GM12878 (cell line): ENCODE data around the gene GABRB1. TPM values are rescaled to one million over a fixed set of nuclear protein-coding genes. Genes with fewer than 3 reads are reported as not detected.

Experiments
- ATAC-seq: fragments of 200-7000 bp; cut with Tn5 transposase; 3 replicates; pipeline ENCODE4 v1.9.1; 2020; ENCODE audit warnings: mild to moderate bottlenecking, moderate library complexity
- BruUV-seq: library from RNA; stranded (reverse); fragments of 400-500 nt; replicated peaks from 2 replicates; lab custom pipeline; 2021; lab: Mats Ljungman, UMichigan
- CTCF ChIA-PET: fragments of 300-600 bp; sonication (Branson Sonifier 250); formaldehyde crosslinking; extraction: SDS; loops from one replicate; lab custom pipeline; 2021; ENCODE audit warnings: inconsistent platforms; lab: Yijun Ruan, JAX
- POLR2A ChIA-PET: fragments of 350-600 bp; formaldehyde crosslinking; extraction: SDS; loops from one replicate; lab custom pipeline; 2021; ENCODE audit warnings: inconsistent platforms; lab: Charles Lee
- RAD21 ChIA-PET: fragments of 300-600 bp; sonication (Branson Sonifier 250); formaldehyde crosslinking; loops from one replicate; lab custom pipeline; 2023; ENCODE audit warnings: antibody characterized with exemption; ENCODE audit not compliant: unreplicated experiment; lab: Charles Lee
- SMC1A ChIA-PET: fragments of 300-600 bp; sonication (Branson Sonifier 250); formaldehyde crosslinking; loops from one replicate; lab custom pipeline; 2023; ENCODE audit not compliant: unreplicated experiment, uncharacterized antibody; lab: Charles Lee
- DNase-seq: peaks from one replicate; pipeline ENCODE4 v3.0.0-alpha.2; 2011; ENCODE audit warnings: low read depth, low spot score
- FAIRE-seq: peaks from 3 replicates; lab custom pipeline; 2011; peaks lifted over from hg19 to GRCh38; lab: Jason Lieb, UNC
- H2AFZ ChIP-seq: 2 replicates; pipeline ENCODE4 v1.6.0; 2011; ENCODE audit warnings: low read depth, low read length, control low read depth; ENCODE audit not compliant: control insufficient read depth
- H3K27ac ChIP-seq: 2 replicates; pipeline ENCODE4 v1.5.1; 2011; ENCODE audit warnings: control low read depth; ENCODE audit not compliant: control insufficient read depth, insufficient read depth
- H3K27me3 ChIP-seq, 2 experiments: replicated peaks in 1 of 2; 2 replicates each; pipeline versions ENCODE4 v1.6.0 to v1.6.1; 2011; ENCODE audit warnings: low read length in 1 of 2; ENCODE audit not compliant: control insufficient read depth in 2 of 2, insufficient read depth in 2 of 2
- H3K36me3 ChIP-seq, 2 experiments: 2 replicates each; pipeline ENCODE4 v1.5.1; 2011; ENCODE audit warnings: low read length in 1 of 2; ENCODE audit not compliant: control insufficient read depth in 2 of 2, insufficient read depth in 2 of 2
- H3K4me1 ChIP-seq: 2 replicates; pipeline ENCODE4 v1.6.1; 2011; ENCODE audit warnings: mild to moderate bottlenecking, low read length, moderate library complexity, mixed read lengths; ENCODE audit not compliant: control insufficient read depth, insufficient read depth
- H3K4me2 ChIP-seq: 2 replicates; pipeline ENCODE4 v1.6.0; 2011; ENCODE audit warnings: control low read depth; ENCODE audit not compliant: control insufficient read depth, insufficient read depth
- H3K4me3 ChIP-seq: fragments of 200-600 bp; sonication (generic); 2 replicates; pipeline ENCODE4 v1.5.1; 2016
- H3K79me2 ChIP-seq: 2 replicates; pipeline ENCODE4 v1.6.0; 2011; ENCODE audit warnings: low read length; ENCODE audit not compliant: control insufficient read depth, insufficient read depth
- H3K9ac ChIP-seq: 2 replicates; pipeline ENCODE4 v1.8.0; 2011; ENCODE audit warnings: low read length, control low read depth, mixed read lengths; ENCODE audit not compliant: control insufficient read depth, insufficient read depth
- H3K9me3 ChIP-seq: replicated peaks from 3 replicates; pipeline ENCODE4 v1.5.1; 2011; ENCODE audit warnings: mild to moderate bottlenecking, low read length; ENCODE audit not compliant: control insufficient read depth, insufficient read depth
- H4K20me1 ChIP-seq: 2 replicates; pipeline ENCODE4 v1.6.0; 2011; ENCODE audit not compliant: control insufficient read depth, insufficient read depth
- BACH1 ChIP-seq: fragments of 450-650 bp; IDR thresholded peaks from 2 replicates; pipeline ENCODE4 v1.6.1; 2017; ENCODE audit warnings: mild to moderate bottlenecking, borderline replicate concordance
- BHLHE40 ChIP-seq, 2 experiments: fragments of 450-650 bp in 1 of 2; IDR thresholded peaks; 2 replicates each; pipeline ENCODE4 v1.6.1; 2011 to 2017; ENCODE audit warnings: low read depth in 2 of 2, borderline replicate concordance in 1 of 2, improper control_type of control experiment in 1 of 2, low read length in 1 of 2, mild to moderate bottlenecking in 1 of 2
- ETV6 ChIP-seq, 2 experiments: fragments of 450-650 bp in 1 of 2; IDR thresholded peaks in 1 of 2; conservative IDR thresholded peaks in 1 of 2; 2 replicates each; pipeline ENCODE4 v1.6.1; 2014; ENCODE audit warnings: antibody characterized with exemption in 1 of 2, borderline replicate concordance in 1 of 2, low read depth in 1 of 2, mild to moderate bottlenecking in 1 of 2, moderate library complexity in 1 of 2
- EZH2 ChIP-seq: IDR thresholded peaks from 2 replicates; pipeline ENCODE4 v1.6.1; 2012; ENCODE audit warnings: low read depth, mild to moderate bottlenecking, control low read depth, inconsistent platforms, low read length, borderline replicate concordance; ENCODE audit not compliant: control insufficient read depth
- FOS ChIP-seq: IDR thresholded peaks from 3 replicates; pipeline ENCODE4 v1.6.1; 2011; ENCODE audit warnings: borderline replicate concordance; ENCODE audit not compliant: insufficient read length; ENCODE audit errors: extremely low read depth
- IKZF1 ChIP-seq: fragments of 450-650 bp; conservative IDR thresholded peaks from 2 replicates; pipeline ENCODE4 v1.6.1; 2017; ENCODE audit warnings: antibody characterized with exemption, mild to moderate bottlenecking
- IRF4 ChIP-seq: IDR thresholded peaks from 2 replicates; pipeline ENCODE4 v1.6.1; 2011; ENCODE audit warnings: low read depth, low read length
- JUND ChIP-seq: IDR thresholded peaks from 2 replicates; pipeline ENCODE4 v1.6.1; 2012; ENCODE audit warnings: low read depth, mild to moderate bottlenecking, low read length, improper control_type of control experiment, moderate library complexity
- KDM1A ChIP-seq: fragments of 200-600 bp; sonication (generic); IDR thresholded peaks from 2 replicates; pipeline ENCODE4 v1.6.1; 2016; ENCODE audit warnings: borderline replicate concordance
- MEF2A ChIP-seq: IDR thresholded peaks from 2 replicates; pipeline ENCODE4 v1.6.1; 2011; ENCODE audit warnings: low read depth, mild to moderate bottlenecking, low read length, moderate library complexity; ENCODE audit not compliant: insufficient read depth
- NBN ChIP-seq: fragments of 450-650 bp; IDR thresholded peaks from 2 replicates; pipeline ENCODE4 v1.6.1; 2016
- PML ChIP-seq: IDR thresholded peaks from 2 replicates; pipeline ENCODE4 v1.6.1; 2012; ENCODE audit warnings: low read length, inconsistent platforms
- WGBS: methylation state at CpG from one replicate; pipeline ENCODE4 v1.1.6; 2016; ENCODE audit warnings: low lambda C conversion rate; ENCODE audit not compliant: insufficient replicate concordance, insufficient coverage; ENCODE audit errors: missing lambda C conversion rate; 5-methylcytosine and 5-hydroxymethylcytosine counted together
- in situ Hi-C: fragments of 300-500 bp; cut with MboI; formaldehyde crosslinking; loops from 9 replicates; pipeline ENCODE4 v1.14.3; 2018; ENCODE audit warnings: mixed read lengths
- intact Hi-C: fragments of 100-400 bp; cut with micrococcal nuclease; formaldehyde crosslinking; loops from one replicate; pipeline ENCODE4 v1.14.2; 2022; ENCODE audit not compliant: unreplicated experiment
- polyA plus RNA-seq, 11 experiments: library from polyadenylated mRNA; depleted of rRNA in 4 of 11; unstranded in 6 of 11; stranded (reverse) in 5 of 11; fragments of >200 nt; fragmentation: Nextera tagmentation in 4 of 11; fragmentation: Illumina TruSeq in 1 of 11; extraction: Ambion mirVana in 4 of 11; extraction: Trizol in 1 of 11; gene quantifications; 1 replicate in 1 of 11; 2 replicates in 10 of 11; pipeline versions ENCODE4 v1.2.1 to v1.2.3, GENCODE V29; 2011 to 2016; ENCODE audit warnings: inconsistent platforms in 2 of 11, missing spikeins in 2 of 11, low read depth in 1 of 11
- total RNA-seq, 4 experiments: library from RNA; depleted of rRNA in 3 of 4; stranded (reverse); fragments of >200 nt in 3 of 4; fragmentation: Illumina TruSeq in 1 of 4; extraction: Trizol in 1 of 4; gene quantifications; 2 replicates each; pipeline versions ENCODE4 v1.2.1 to v1.2.3, GENCODE V29; 2013 to 2021
- TF ChIP-seq, protein P1 (sequence below): fragments of 450-650 bp; formaldehyde crosslinking; IDR thresholded peaks from 2 replicates; pipeline ENCODE4 v1.5.0; 2022; ENCODE audit warnings: mild to moderate bottlenecking, missing genetic modification characterization
- TF ChIP-seq, protein P2 (sequence below): IDR thresholded peaks from 2 replicates; pipeline ENCODE4 v1.6.1; 2012; ENCODE audit warnings: low read depth, low read length, improper control_type of control experiment
- TF ChIP-seq, protein P3 (sequence below): fragments of 450-650 bp; IDR thresholded peaks from 2 replicates; pipeline ENCODE4 v1.6.1; 2017; ENCODE audit warnings: borderline replicate concordance

GABRB1 gene
- total and polyA plus RNA-seq, 10 of the 15 experiments (the other 5 are each of a cell fraction or from before 2014, with no cell fraction given): 0.13 to 0.92 TPM; not detected in 8

DNA sequence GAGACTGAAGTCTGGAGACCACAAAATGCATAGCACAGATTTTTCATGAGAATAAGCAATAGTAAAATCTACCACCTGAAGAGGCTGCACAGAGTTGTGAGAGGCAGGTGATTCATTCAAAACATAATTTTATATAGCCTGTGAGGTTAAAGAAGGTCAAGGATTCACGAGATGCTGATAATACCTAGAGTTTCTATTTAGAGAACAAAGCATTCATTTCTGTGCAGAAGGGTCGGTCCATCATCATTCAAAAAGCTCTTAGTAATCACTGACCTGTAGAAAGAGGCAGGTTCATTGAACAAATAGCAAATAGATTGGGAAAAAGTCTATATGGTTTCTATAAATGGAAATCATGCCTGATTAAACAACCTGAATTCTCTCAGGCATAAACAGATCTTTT is 26.6 kb downstream of the GABRB1 start (continued):
- TF ChIP-seq, protein P1, sequence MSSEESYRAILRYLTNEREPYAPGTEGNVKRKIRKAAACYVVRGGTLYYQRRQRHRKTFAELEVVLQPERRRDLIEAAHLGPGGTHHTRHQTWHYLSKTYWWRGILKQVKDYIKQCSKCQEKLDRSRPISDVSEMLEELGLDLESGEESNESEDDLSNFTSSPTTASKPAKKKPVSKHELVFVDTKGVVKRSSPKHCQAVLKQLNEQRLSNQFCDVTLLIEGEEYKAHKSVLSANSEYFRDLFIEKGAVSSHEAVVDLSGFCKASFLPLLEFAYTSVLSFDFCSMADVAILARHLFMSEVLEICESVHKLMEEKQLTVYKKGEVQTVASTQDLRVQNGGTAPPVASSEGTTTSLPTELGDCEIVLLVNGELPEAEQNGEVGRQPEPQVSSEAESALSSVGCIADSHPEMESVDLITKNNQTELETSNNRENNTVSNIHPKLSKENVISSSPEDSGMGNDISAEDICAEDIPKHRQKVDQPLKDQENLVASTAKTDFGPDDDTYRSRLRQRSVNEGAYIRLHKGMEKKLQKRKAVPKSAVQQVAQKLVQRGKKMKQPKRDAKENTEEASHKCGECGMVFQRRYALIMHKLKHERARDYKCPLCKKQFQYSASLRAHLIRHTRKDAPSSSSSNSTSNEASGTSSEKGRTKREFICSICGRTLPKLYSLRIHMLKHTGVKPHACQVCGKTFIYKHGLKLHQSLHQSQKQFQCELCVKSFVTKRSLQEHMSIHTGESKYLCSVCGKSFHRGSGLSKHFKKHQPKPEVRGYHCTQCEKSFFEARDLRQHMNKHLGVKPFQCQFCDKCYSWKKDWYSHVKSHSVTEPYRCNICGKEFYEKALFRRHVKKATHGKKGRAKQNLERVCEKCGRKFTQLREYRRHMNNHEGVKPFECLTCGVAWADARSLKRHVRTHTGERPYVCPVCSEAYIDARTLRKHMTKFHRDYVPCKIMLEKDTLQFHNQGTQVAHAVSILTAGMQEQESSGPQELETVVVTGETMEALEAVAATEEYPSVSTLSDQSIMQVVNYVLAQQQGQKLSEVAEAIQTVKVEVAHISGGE: no peak
- TF ChIP-seq, protein P2, sequence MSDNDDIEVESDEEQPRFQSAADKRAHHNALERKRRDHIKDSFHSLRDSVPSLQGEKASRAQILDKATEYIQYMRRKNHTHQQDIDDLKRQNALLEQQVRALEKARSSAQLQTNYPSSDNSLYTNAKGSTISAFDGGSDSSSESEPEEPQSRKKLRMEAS: no peak
- TF ChIP-seq BACH1: no peak
- no peak for TF ChIP-seq KDM1A
- no peak for TF ChIP-seq MEF2A
- TF ChIP-seq JUND: no peak

DNA sequence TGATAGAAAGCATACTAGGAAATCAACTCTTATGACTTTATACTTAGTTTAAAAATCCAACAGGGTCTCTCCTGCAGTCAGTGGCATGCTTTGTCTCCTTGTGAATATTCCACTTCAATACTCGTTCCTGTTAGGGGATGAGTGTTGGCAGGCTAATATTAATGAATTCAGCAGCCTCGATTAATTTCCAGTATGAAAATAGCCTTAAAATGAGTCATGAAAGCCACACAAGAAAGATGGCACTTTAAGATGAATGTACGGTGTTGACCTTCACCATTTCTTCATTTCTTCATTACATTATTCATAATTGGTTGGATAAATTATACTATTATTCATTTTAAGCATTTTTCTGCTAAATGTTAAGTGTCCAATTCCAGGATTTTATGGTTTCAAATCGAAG is 29.2 kb downstream of the GABRB1 start:
- no peak for DNase-seq
- in situ Hi-C loops (no loop called here), intact Hi-C loops (no loop called here)
- no peak for ATAC-seq
- Histone ChIP-seq H3K27me3 (no peaks in the 10 kb centered on the region), H2AFZ (no peak overlapping the region), H4K20me1 (no peaks in the 10 kb centered on the region), H3K79me2 (no peaks in the 10 kb centered on the region), H3K27ac (no peak overlapping the region), H3K4me1 (no peaks in the 10 kb centered on the region), H3K4me3 (no peak overlapping the region), H3K36me3 (no peaks in the 10 kb centered on the region), H3K9me3 (no peaks in the 10 kb centered on the region), H3K9ac (no peak overlapping the region), H3K4me2 (no peak overlapping the region)
- RAD21 ChIA-PET: no interaction called here
- CTCF ChIA-PET: no interaction called here
- FAIRE-seq: no peak
- POLR2A ChIA-PET: no interaction called here
- WGBS: 0% methylated on average over 4 of the region's 4 CpGs
- no TSS peak for BruUV-seq
- SMC1A ChIA-PET: interaction anchor here (1.0 kb wide), 1 partner anchor 67 kb away, joined by 3 read pairs; no protein-coding TSS in a partner anchor
- TF ChIP-seq, protein P3, sequence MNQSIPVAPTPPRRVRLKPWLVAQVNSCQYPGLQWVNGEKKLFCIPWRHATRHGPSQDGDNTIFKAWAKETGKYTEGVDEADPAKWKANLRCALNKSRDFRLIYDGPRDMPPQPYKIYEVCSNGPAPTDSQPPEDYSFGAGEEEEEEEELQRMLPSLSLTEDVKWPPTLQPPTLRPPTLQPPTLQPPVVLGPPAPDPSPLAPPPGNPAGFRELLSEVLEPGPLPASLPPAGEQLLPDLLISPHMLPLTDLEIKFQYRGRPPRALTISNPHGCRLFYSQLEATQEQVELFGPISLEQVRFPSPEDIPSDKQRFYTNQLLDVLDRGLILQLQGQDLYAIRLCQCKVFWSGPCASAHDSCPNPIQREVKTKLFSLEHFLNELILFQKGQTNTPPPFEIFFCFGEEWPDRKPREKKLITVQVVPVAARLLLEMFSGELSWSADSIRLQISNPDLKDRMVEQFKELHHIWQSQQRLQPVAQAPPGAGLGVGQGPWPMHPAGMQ: no peak
- no peak for TF ChIP-seq EZH2
- TF ChIP-seq NBN: no peak
- no peak for TF ChIP-seq PML
- TF ChIP-seq BHLHE40 (IDR thresholded peaks at IDR 0.05; ENCODE audit: borderline replicate concordance in 1 of 2, low read depth in 2 of 2, low read length in 1 of 2): no peak
- TF ChIP-seq ETV6 (conservative IDR thresholded peaks at IDR 0.05 in 1 of 2, IDR thresholded peaks at IDR 0.05 in 1 of 2; ENCODE audit: borderline replicate concordance in 1 of 2, low read depth in 1 of 2): no peak
- no peak for TF ChIP-seq FOS
- TF ChIP-seq IKZF1: no peak
- TF ChIP-seq IRF4: no peak
